22Rv1 (cell line): ENCODE data around the gene PHB1.

Source experiments
- ZFX ChIP-seq: fragments of 450-650 bp; IDR thresholded peaks from 2 replicates; pipeline ENCODE4 v1.6.1; 2017; ENCODE audit warnings: antibody characterized with exemption, borderline replicate concordance
- TF ChIP-seq, protein P1 (sequence below): fragments of 450-650 bp; IDR thresholded peaks from 2 replicates; pipeline ENCODE4 v1.5.1; 2017; ENCODE audit warnings: mild to moderate bottlenecking

DNA sequence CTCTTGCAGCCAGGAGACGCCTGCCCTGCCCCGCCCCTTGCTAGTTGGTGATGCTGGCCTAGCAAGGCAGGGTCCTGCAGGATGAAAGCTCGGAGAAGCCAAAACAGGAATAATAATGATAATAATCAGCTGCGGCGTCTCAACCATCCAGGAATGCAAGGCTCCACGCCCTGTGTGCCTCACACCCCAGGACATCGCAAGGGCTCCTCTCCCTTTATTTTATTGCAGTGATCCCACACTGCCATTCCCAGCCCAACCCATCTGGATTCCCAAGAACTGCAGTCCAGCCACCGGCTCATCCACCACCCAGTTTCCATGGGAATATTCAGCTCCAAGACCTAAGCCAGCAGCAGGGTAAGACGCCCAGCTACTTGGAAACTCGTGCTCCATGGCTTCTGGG, 31.6 kb downstream of the PHB1 start:
- TF ChIP-seq, protein P1, sequence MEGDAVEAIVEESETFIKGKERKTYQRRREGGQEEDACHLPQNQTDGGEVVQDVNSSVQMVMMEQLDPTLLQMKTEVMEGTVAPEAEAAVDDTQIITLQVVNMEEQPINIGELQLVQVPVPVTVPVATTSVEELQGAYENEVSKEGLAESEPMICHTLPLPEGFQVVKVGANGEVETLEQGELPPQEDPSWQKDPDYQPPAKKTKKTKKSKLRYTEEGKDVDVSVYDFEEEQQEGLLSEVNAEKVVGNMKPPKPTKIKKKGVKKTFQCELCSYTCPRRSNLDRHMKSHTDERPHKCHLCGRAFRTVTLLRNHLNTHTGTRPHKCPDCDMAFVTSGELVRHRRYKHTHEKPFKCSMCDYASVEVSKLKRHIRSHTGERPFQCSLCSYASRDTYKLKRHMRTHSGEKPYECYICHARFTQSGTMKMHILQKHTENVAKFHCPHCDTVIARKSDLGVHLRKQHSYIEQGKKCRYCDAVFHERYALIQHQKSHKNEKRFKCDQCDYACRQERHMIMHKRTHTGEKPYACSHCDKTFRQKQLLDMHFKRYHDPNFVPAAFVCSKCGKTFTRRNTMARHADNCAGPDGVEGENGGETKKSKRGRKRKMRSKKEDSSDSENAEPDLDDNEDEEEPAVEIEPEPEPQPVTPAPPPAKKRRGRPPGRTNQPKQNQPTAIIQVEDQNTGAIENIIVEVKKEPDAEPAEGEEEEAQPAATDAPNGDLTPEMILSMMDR, result no peak
- TF ChIP-seq ZFX, result no peak
